ENCODE results near the gene METAP1D. TPM values are rescaled to one million over a fixed set of nuclear protein-coding genes. Genes with fewer than 3 reads are reported as not detected.

METAP1D gene
- polyA plus RNA-seq, 2 of the 4 experiments (the other 2 are of a cell fraction): 7.3 to 13.3 TPM

- no peak overlapping the region for H3K4me3 ChIP-seq
- H3K9me3 ChIP-seq: no peaks in the 10 kb centered on the region
- no peak overlapping the region for H3K27ac ChIP-seq
- no peak overlapping the region for H3K4me2 ChIP-seq
- ATAC-seq (no peak; a peak in 1 of 6 replicates), FAIRE-seq (no peak), DNase-seq (ENCODE audit: low read depth in 1 of 2, low spot score in 1 of 2) (no peak)
- ChIA-PET CTCF (interaction anchor here (1.0 to 1.4 kb wide), 2 partner anchors 8 to 9 kb away, joined by 4 read pairs; no protein-coding TSS in a partner anchor), POLR2A (interaction anchor here (1.0 kb wide), 1 partner anchor 9 kb away, joined by 3 read pairs; no protein-coding TSS in a partner anchor)
- H3K4me1 ChIP-seq: peaks cover 11% of the 10 kb centered on the region; the same call in 2 of the 3 replicates
- WGBS (ENCODE audit: missing lambda C conversion rate): 79% methylated on average over 11 of the region's 11 CpGs
- TF ChIP-seq RAD21 (conservative IDR thresholded peaks at IDR 0.05 in 1 of 2, IDR thresholded peaks at IDR 0.05 in 1 of 2) (no peak), ESRRA (IDR thresholded peaks at IDR 0.05; ENCODE audit: borderline replicate concordance, low read length) (no peak), USF2 (IDR thresholded peaks at IDR 0.05) (no peak), HEYL (CRISPR knock-in tag; IDR thresholded peaks at IDR 0.05) (no peak), FOSB (CRISPR knock-in tag; IDR thresholded peaks at IDR 0.05) (no peak)
Observed at GRCh38 chr2:172011812-172012575, 12.2 kb downstream of the METAP1D start.

DNA sequence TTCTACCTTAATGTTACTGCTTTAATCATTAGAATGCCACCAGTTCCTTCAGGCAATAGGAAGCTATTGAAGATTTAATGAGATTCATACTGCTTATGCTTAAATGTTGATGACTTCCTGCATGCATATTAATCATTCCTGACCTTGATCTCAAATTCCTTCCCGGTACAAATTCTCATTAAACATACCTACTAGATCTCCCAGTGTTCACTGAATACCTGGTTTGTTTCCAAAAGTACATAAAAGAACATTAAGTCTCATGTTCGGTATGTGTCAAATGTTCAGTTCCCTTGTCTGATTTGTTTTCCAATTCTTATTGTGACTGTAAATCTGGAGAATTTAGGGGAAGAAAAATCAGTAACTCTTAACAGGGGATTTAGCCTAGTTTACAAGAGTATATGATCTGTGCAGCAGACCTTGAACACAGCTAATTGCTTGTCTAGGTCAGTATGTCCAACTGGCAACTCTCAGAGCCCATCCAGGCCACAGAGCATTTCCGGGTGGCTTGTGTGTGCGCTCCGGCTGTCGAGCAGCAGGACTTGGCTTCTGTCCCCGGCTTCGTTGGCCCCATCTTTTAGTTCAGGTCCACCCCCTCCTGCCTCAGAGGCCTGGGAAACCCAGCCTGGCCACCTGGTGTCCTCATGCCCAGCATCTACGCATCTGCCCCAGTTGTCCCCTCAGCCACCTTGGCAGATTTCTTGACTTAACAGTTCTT is 13.1 kb downstream of the METAP1D start:
- Histone ChIP-seq H3K27ac (no peak overlapping the region), H3K4me2 (no peak overlapping the region), H3K9me3 (no peaks in the 10 kb centered on the region), H3K4me3 (no peak overlapping the region), H3K4me1 (peaks cover 11% of the 10 kb centered on the region; the same call in 2 of the 3 replicates)
- POLR2A ChIA-PET: interaction anchor here (1.0 kb wide), 1 partner anchor 9 kb away, joined by 3 read pairs; no protein-coding TSS in a partner anchor
- no peak for TF ChIP-seq BHLHE40 (IDR thresholded peaks at IDR 0.05; ENCODE audit: low read depth, low read length)
- no peak for TF ChIP-seq RNF2 (IDR thresholded peaks at IDR 0.05; ENCODE audit: borderline replicate concordance, low read depth)
- TF ChIP-seq POLR2AphosphoS2 (conservative IDR thresholded peaks at IDR 0.05; ENCODE audit: low read length): no peak
- TF ChIP-seq CBX8 (IDR thresholded peaks at IDR 0.05): no peak
- no peak for TF ChIP-seq JUN (IDR thresholded peaks at IDR 0.05)
- FAIRE-seq (no peak), DNase-seq (ENCODE audit: low read depth in 1 of 2, low spot score in 1 of 2) (no peak), ATAC-seq (no peak; a peak in 1 of 6 replicates)
- 77% methylated on average over 9 of the region's 9 CpGs for WGBS (ENCODE audit: missing lambda C conversion rate)
- CTCF ChIA-PET: interaction anchor here (0.6 to 1.4 kb wide), 3 partner anchors 8 to 287 kb away, joined by 3 to 4 read pairs (median 4); no protein-coding TSS in a partner anchor

DNA sequence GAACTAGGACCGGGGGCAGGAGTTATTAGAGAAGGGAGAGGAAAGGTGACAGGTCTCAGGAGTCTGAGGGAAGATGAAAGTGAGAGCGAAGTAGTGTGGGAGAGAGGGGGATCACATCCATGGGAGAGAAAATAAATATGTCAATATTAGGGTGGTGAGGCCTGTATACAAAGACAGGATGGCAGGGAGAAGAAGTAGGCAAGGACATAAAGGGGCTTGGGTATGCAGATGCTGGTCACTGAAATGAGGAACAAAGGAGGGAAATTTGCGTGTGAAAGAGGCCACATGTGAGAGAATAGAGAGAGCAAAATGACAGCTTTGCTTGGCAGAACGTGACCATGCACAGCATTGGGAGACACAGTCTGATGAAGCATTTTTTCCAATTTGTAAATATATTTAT is 13.6 kb downstream of the METAP1D start:
- CTCF ChIA-PET: interaction anchor here (0.6 to 0.8 kb wide), 2 partner anchors 21 to 288 kb away, joined by 3 read pairs; no protein-coding TSS in a partner anchor
- 87% methylated on average over 4 of the region's 4 CpGs for WGBS (ENCODE audit: missing lambda C conversion rate)

More for the DNA sequence above, 13.6 kb downstream of the METAP1D start:
- FAIRE-seq (no peak), ATAC-seq (no peak), DNase-seq (ENCODE audit: low read depth in 1 of 2, low spot score in 1 of 2) (no peak)
- Histone ChIP-seq H3K4me3 (no peak overlapping the region), H3K4me1 (peaks cover 9% of the 10 kb centered on the region; the same call in 2 of the 3 replicates), H3K4me2 (no peak overlapping the region), H3K9me3 (no peaks in the 10 kb centered on the region), H3K27ac (no peak overlapping the region)
- POLR2A ChIA-PET: no interaction called here
- TF ChIP-seq CEBPB (IDR thresholded peaks at IDR 0.05): no peak
- TF ChIP-seq HOXA7 (CRISPR knock-in tag; IDR thresholded peaks at IDR 0.05): no peak
- TF ChIP-seq ATOH8 (CRISPR knock-in tag; IDR thresholded peaks at IDR 0.05; ENCODE audit: low read depth): no peak
- TF ChIP-seq MAZ (IDR thresholded peaks at IDR 0.05; ENCODE audit: borderline replicate concordance, low read depth, low read length): no peak
- no peak for TF ChIP-seq PHF8 (IDR thresholded peaks at IDR 0.05; ENCODE audit: borderline replicate concordance, low read depth)
- no peak for TF ChIP-seq MAX (IDR thresholded peaks at IDR 0.05)
- TF ChIP-seq EP300 (IDR thresholded peaks at IDR 0.05): no peak
- TF ChIP-seq FOXS1 (CRISPR knock-in tag; IDR thresholded peaks at IDR 0.05): no peak
- TF ChIP-seq CHD4 (IDR thresholded peaks at IDR 0.05; ENCODE audit: borderline replicate concordance): no peak
